H9 (cell line): ENCODE measurements around the gene NPAT. TPM values are rescaled to one million over a fixed set of nuclear protein-coding genes. Genes with fewer than 3 reads are reported as not detected.
A peak's percentile ranks its signal among the peaks of the same experiment; 100 is the strongest.

Source experiments
- DNase-seq: peaks from one replicate; pipeline ENCODE4 v3.0.0-alpha.2; 2017
- H2AFZ ChIP-seq: one replicate; pipeline ENCODE4 v1.6.1; 2013; ENCODE audit warnings: mild to moderate bottlenecking, low read length, control low read depth, moderate library complexity
- H2AK5ac ChIP-seq: 2 replicates; pipeline ENCODE4 v1.6.1; 2013; ENCODE audit warnings: low read length, control low read depth, mixed read lengths; ENCODE audit not compliant: insufficient read length
- H2BK120ac ChIP-seq: one replicate; pipeline ENCODE4 v1.6.1; 2013; ENCODE audit warnings: low read depth, mild to moderate bottlenecking, low read length, control low read depth, inconsistent platforms; ENCODE audit not compliant: poor library complexity, severe bottlenecking
- H2BK12ac ChIP-seq: 2 replicates; pipeline ENCODE4 v1.6.1; 2013; ENCODE audit warnings: low read length, control low read depth, mixed read lengths, low read depth; ENCODE audit not compliant: insufficient read length
- H2BK15ac ChIP-seq: 2 replicates; pipeline ENCODE4 v1.6.1; 2013; ENCODE audit warnings: low read depth, low read length, control low read depth
- H2BK20ac ChIP-seq: one replicate; pipeline ENCODE4 v1.6.1; 2013; ENCODE audit warnings: low read depth, mild to moderate bottlenecking, low read length, control low read depth, inconsistent platforms; ENCODE audit not compliant: poor library complexity, severe bottlenecking
- H2BK5ac ChIP-seq: 2 replicates; pipeline ENCODE4 v1.6.1; 2013; ENCODE audit warnings: low read length, control low read depth, mixed read lengths; ENCODE audit not compliant: insufficient read length
- H3K14ac ChIP-seq: 2 replicates; pipeline ENCODE4 v1.6.1; 2013; ENCODE audit warnings: low read length, control low read depth; ENCODE audit not compliant: insufficient read depth
- H3K18ac ChIP-seq: 2 replicates; pipeline ENCODE4 v1.6.1; 2013; ENCODE audit warnings: low read depth, mild to moderate bottlenecking, mixed read lengths, low read length, control low read depth; ENCODE audit not compliant: insufficient read length
- H3K23ac ChIP-seq: 2 replicates; pipeline ENCODE4 v1.6.1; 2013; ENCODE audit warnings: low read length, control low read depth, mixed read lengths, low read depth; ENCODE audit not compliant: insufficient read length
- H3K23me2 ChIP-seq: 2 replicates; pipeline ENCODE4 v1.6.1; 2013; ENCODE audit warnings: low read depth, mild to moderate bottlenecking, mixed read lengths, low read length, control low read depth; ENCODE audit not compliant: insufficient read length, poor library complexity, severe bottlenecking
- H3K27ac ChIP-seq: 2 replicates; pipeline ENCODE4 v1.5.1; 2013; ENCODE audit warnings: low read length, control low read depth, mixed read lengths, low read depth; ENCODE audit not compliant: insufficient read length
- H3K27me3 ChIP-seq: 2 replicates; pipeline ENCODE4 v1.6.1; 2013; ENCODE audit warnings: low read length, control low read depth, inconsistent platforms; ENCODE audit not compliant: insufficient read depth
- H3K4ac ChIP-seq: 2 replicates; pipeline ENCODE4 v1.6.1; 2013; ENCODE audit warnings: low read depth, mild to moderate bottlenecking, control low read depth, inconsistent platforms, low read length, moderate library complexity
- H3K4me1 ChIP-seq: 2 replicates; pipeline ENCODE4 v1.6.1; 2013; ENCODE audit warnings: low read length, control low read depth, inconsistent platforms; ENCODE audit not compliant: insufficient read depth
- H3K4me2 ChIP-seq: 2 replicates; pipeline ENCODE4 v1.6.1; 2013; ENCODE audit warnings: low read length, control low read depth, mixed read lengths; ENCODE audit not compliant: insufficient read length, insufficient read depth
- H3K56ac ChIP-seq: 2 replicates; pipeline ENCODE4 v1.6.1; 2013; ENCODE audit warnings: low read depth, mild to moderate bottlenecking, mixed read lengths, low read length, control low read depth; ENCODE audit not compliant: insufficient read length
- H3K79me1 ChIP-seq: 2 replicates; pipeline ENCODE4 v1.6.1; 2013; ENCODE audit warnings: low read depth, mild to moderate bottlenecking, moderate library complexity, low read length, control low read depth, inconsistent platforms; ENCODE audit not compliant: insufficient read depth, poor library complexity, severe bottlenecking
- H3K79me2 ChIP-seq: 2 replicates; pipeline ENCODE4 v1.6.1; 2013; ENCODE audit warnings: low read length, control low read depth, inconsistent platforms; ENCODE audit not compliant: insufficient read depth
- H3K9ac ChIP-seq: 2 replicates; pipeline ENCODE4 v1.6.1; 2013; ENCODE audit warnings: low read length, control low read depth, mixed read lengths; ENCODE audit not compliant: insufficient read length; ENCODE audit errors: extremely low read depth
- H3K9me3 ChIP-seq: one replicate; pipeline ENCODE4 v1.6.1; 2013; ENCODE audit warnings: low read depth, low read length, inconsistent platforms; ENCODE audit not compliant: control insufficient read depth
- H3T11ph ChIP-seq: one replicate; pipeline ENCODE4 v1.6.1; 2013; ENCODE audit warnings: mild to moderate bottlenecking, low read length, control low read depth, inconsistent platforms
- H4K20me1 ChIP-seq: one replicate; pipeline ENCODE4 v1.6.1; 2013; ENCODE audit not compliant: control insufficient read depth, insufficient read length, insufficient read depth
- H4K5ac ChIP-seq: 2 replicates; pipeline ENCODE4 v1.6.1; 2013; ENCODE audit warnings: low read depth, mild to moderate bottlenecking, mixed read lengths, low read length, control low read depth; ENCODE audit not compliant: insufficient read length
- H4K8ac ChIP-seq: replicated peaks from 2 replicates; pipeline ENCODE4 v1.6.1; 2013; ENCODE audit warnings: low read length, control low read depth, mixed read lengths, low read depth; ENCODE audit not compliant: insufficient read length
- H4K91ac ChIP-seq: 2 replicates; pipeline ENCODE4 v1.6.1; 2013; ENCODE audit warnings: low read depth, mild to moderate bottlenecking, moderate library complexity, mixed read lengths, low read length, control low read depth; ENCODE audit not compliant: insufficient read length
- H3K27ac Mint-ChIP-seq, 3 experiments: 2 replicates in 2 of 3; 3 replicates in 1 of 3; pipeline ENCODE4 v1.8.0; 2020 to 2021; ENCODE audit warnings: mixed read lengths in 3 of 3, mild to moderate bottlenecking in 1 of 3, moderate library complexity in 1 of 3
- H3K27me3 Mint-ChIP-seq: 2 replicates; pipeline ENCODE4 v1.8.0; 2021; ENCODE audit warnings: low read depth, mild to moderate bottlenecking, moderate library complexity, mixed read lengths
- H3K36me3 Mint-ChIP-seq, 3 experiments: 2 replicates in 2 of 3; 3 replicates in 1 of 3; pipeline ENCODE4 v1.8.0; 2020 to 2021; ENCODE audit warnings: low read depth in 3 of 3, mixed read lengths in 3 of 3; ENCODE audit not compliant: insufficient read depth in 1 of 3
- H3K4me1 Mint-ChIP-seq, 2 experiments: 2 replicates each; pipeline ENCODE4 v1.8.0; 2020; ENCODE audit warnings: mixed read lengths in 2 of 2
- H3K4me3 Mint-ChIP-seq, 2 experiments: 2 replicates in 1 of 2; 3 replicates in 1 of 2; pipeline ENCODE4 v1.8.0; 2020 to 2021; ENCODE audit warnings: mild to moderate bottlenecking in 2 of 2, mixed read lengths in 2 of 2, moderate library complexity in 1 of 2
- H3K9me3 Mint-ChIP-seq, 2 experiments: 2 replicates in 1 of 2; 3 replicates in 1 of 2; pipeline ENCODE4 v1.8.0; 2020; ENCODE audit warnings: mild to moderate bottlenecking in 2 of 2, mixed read lengths in 2 of 2, moderate library complexity in 1 of 2
- CTCF ChIP-seq: fragments of 200-600 bp; sonication (generic); conservative IDR thresholded peaks from 3 replicates; pipeline ENCODE4 v1.8.0; 2021; ENCODE audit warnings: antibody characterized with exemption, mild to moderate bottlenecking
- WGBS: extraction: QIAGEN DNeasy Blood & Tissue Kit; methylation state at CpG from one replicate; pipeline ENCODE4 v1.1.7; 2013; ENCODE audit warnings: missing lambda C conversion rate, low lambda C conversion rate, mixed read lengths; ENCODE audit not compliant: insufficient read length; ENCODE audit errors: extremely low coverage; 5-methylcytosine and 5-hydroxymethylcytosine counted together
- total RNA-seq: library from RNA; stranded (reverse); gene quantifications from 2 replicates; pipeline ENCODE4 v1.2.1, GENCODE V29; 2021

NPAT gene
- total RNA-seq, 1 experiment from 2014 or later, result 22.9 TPM

GRCh38 chr11:108160970-108161566 lies 61.4 kb downstream of the NPAT start:
- H3K4ac ChIP-seq, result no peak overlapping the region
- no peak overlapping the region for H4K5ac ChIP-seq
- no CpG with 5 or more reads among the region's 5 CpGs for WGBS
- H3K4me1 Mint-ChIP-seq, result no peaks in the 10 kb centered on the region
- TF ChIP-seq CTCF, result no peak
- no peak overlapping the region for H2BK15ac ChIP-seq
- no peaks in the 10 kb centered on the region for H3K4me1 ChIP-seq
- no peak overlapping the region for H3T11ph ChIP-seq
- no peak overlapping the region for H3K4me2 ChIP-seq
- peaks cover 4 to 61% (median 22%) of the 10 kb centered on the region in 3 experiments; a peak in 6 of 7 replicates for H3K36me3 Mint-ChIP-seq
- H3K14ac ChIP-seq, result no peak overlapping the region
- H3K23ac ChIP-seq, result no peak overlapping the region
- H3K9me3 Mint-ChIP-seq, result no peaks in the 10 kb centered on the region
- no peak overlapping the region for H2AFZ ChIP-seq
- no peaks in the 10 kb centered on the region for H3K79me2 ChIP-seq
- H3K18ac ChIP-seq, result no peak overlapping the region
- no peak overlapping the region for H3K9ac ChIP-seq
- H3K56ac ChIP-seq, result no peak overlapping the region
- no peak overlapping the region for H2BK120ac ChIP-seq
- no peaks in the 10 kb centered on the region for H3K27me3 Mint-ChIP-seq
- no peaks in the 10 kb centered on the region for H3K9me3 ChIP-seq
- no peaks in the 10 kb centered on the region for H3K27me3 ChIP-seq
- no peak overlapping the region for H4K91ac ChIP-seq
- H2BK5ac ChIP-seq, result no peak overlapping the region
- H3K23me2 ChIP-seq, result no peaks in the 10 kb centered on the region
- no peak overlapping the region for H3K27ac ChIP-seq
- no peak for DNase-seq
- no peak overlapping the region for H2AK5ac ChIP-seq
- no peak overlapping the region for H2BK12ac ChIP-seq
- H3K79me1 ChIP-seq, result no peaks in the 10 kb centered on the region
- no peak overlapping the region for H2BK20ac ChIP-seq
- H4K8ac ChIP-seq, result no peak overlapping the region
- peak overlapping the region; percentile 7 to 65 (median 42); a peak in 3 of 7 replicates for H3K27ac Mint-ChIP-seq
- no peaks in the 10 kb centered on the region for H4K20me1 ChIP-seq
- no peak overlapping the region for H3K4me3 Mint-ChIP-seq
